Dermis blood vessel endothelial cell (primary cell): ENCODE results near the gene MT1M. TPM values are rescaled to one million over a fixed set of nuclear protein-coding genes. Genes with fewer than 3 reads are reported as not detected.
"Not testable (repeated sequence)": the region's sequence is repeated elsewhere in the genome, so short reads cannot be mapped to it uniquely, and the experiment has no call there.

Experiments
- DNase-seq: peaks from one replicate; pipeline ENCODE4 v3.0.0; 2010
- total RNA-seq: library from RNA; depleted of rRNA; stranded (reverse); fragments of >200 nt; gene quantifications from 2 replicates; pipeline ENCODE4 v1.2.3, GENCODE V29; 2014

Gene MT1M
- total RNA-seq, 1 donor from 2014 or later: 0.34 TPM

- DNase-seq: peak; percentile 23
Observed at GRCh38 chr16:56608876-56609462, 23.5 kb upstream of the MT1M start.

GRCh38 chr16:56609463-56609921 lies 23.0 kb upstream of the MT1M start:
- DNase-seq: peak; percentile 85

GRCh38 chr16:56610017-56610608 lies 22.3 kb upstream of the MT1M start:
- peak; percentile 80 for DNase-seq

GRCh38 chr16:56610609-56611111 lies 21.8 kb upstream of the MT1M start:
- DNase-seq: peak; percentile 16

GRCh38 chr16:56611281-56611833 lies 21.1 kb upstream of the MT1M start:
- peak; percentile 68 for DNase-seq

- peak; percentile 23 for DNase-seq
Observed at GRCh38 chr16:56613706-56614105, 18.8 kb upstream of the MT1M start.

- peak; percentile 54 for DNase-seq
Observed at GRCh38 chr16:56614549-56614991, 17.9 kb upstream of the MT1M start.

GRCh38 chr16:56615353-56615752 lies 17.1 kb upstream of the MT1M start:
- DNase-seq: no peak

GRCh38 chr16:56616608-56617211 lies 15.7 kb upstream of the MT1M start:
- no peak for DNase-seq

- peak; percentile 63 for DNase-seq
Observed at GRCh38 chr16:56617212-56618085, 15.0 kb upstream of the MT1M start.

GRCh38 chr16:56618138-56618537 lies 14.3 kb upstream of the MT1M start:
- DNase-seq: no peak

GRCh38 chr16:56620339-56620897 lies 12.0 kb upstream of the MT1M start:
- no peak for DNase-seq

- DNase-seq: not testable (repeated sequence)
Observed at GRCh38 chr16:56621665-56622445, 10.6 kb upstream of the MT1M start.

- not testable (repeated sequence) for DNase-seq
Observed at GRCh38 chr16:56623184-56623583, 9.3 kb upstream of the MT1M start.

GRCh38 chr16:56623637-56624036 lies 8.8 kb upstream of the MT1M start:
- no peak for DNase-seq

GRCh38 chr16:56625140-56625942 lies 7.1 kb upstream of the MT1M start, which contains the start of gene MT1E:
MT1E (plus strand) TSS chr16:56625781; CDS start chr16:56625852, 71 bp downstream.
- peak; percentile 81 for DNase-seq

- peak; percentile 63 for DNase-seq
Observed at GRCh38 chr16:56625943-56626654, 6.4 kb upstream of the MT1M start.

GRCh38 chr16:56626685-56627084 lies 5.8 kb upstream of the MT1M start:
- no peak for DNase-seq

GRCh38 chr16:56628486-56629350 lies 3.7 kb upstream of the MT1M start:
- DNase-seq: no peak
